ACC112 (cell line): ENCODE data around the gene KLF2.
"Not testable (repeated sequence)": the region's sequence is repeated elsewhere in the genome, so short reads cannot be mapped to it uniquely, and the experiment has no call there.

Experiments
- H2AFZ ChIP-seq: fragments of 200-600 bp; sonication (generic); one replicate; pipeline ENCODE4 v1.6.0; 2017; ENCODE audit warnings: antibody characterized with exemption, low read length; ENCODE audit not compliant: unreplicated experiment
- H3K27ac ChIP-seq: fragments of 200-600 bp; sonication (generic); 2 replicates; pipeline ENCODE4 v1.5.1; 2014; ENCODE audit warnings: low read depth, mild to moderate bottlenecking, antibody characterized with exemption, low read length, moderate library complexity
- H3K27me3 ChIP-seq: fragments of 200-600 bp; sonication (generic); 2 replicates; pipeline ENCODE4 v1.6.1; 2014; ENCODE audit warnings: mild to moderate bottlenecking, antibody characterized with exemption, low read length, moderate library complexity, mixed read lengths; ENCODE audit not compliant: insufficient read depth
- H3K36me3 ChIP-seq: fragments of 200-600 bp; sonication (generic); 2 replicates; pipeline ENCODE4 v1.6.1; 2016; ENCODE audit warnings: mild to moderate bottlenecking, antibody characterized with exemption, low read length, moderate library complexity, mixed read lengths; ENCODE audit not compliant: insufficient read depth
- H3K4me1 ChIP-seq: fragments of 200-600 bp; sonication (generic); one replicate; pipeline ENCODE4 v1.6.1; 2016; ENCODE audit warnings: low read length, mixed read lengths; ENCODE audit not compliant: insufficient read depth, unreplicated experiment, control insufficient read depth
- H3K4me3 ChIP-seq: fragments of 200-600 bp; sonication (generic); 2 replicates; pipeline ENCODE4 v1.5.1; 2014; ENCODE audit warnings: mild to moderate bottlenecking, low read depth, low read length
- H3K79me2 ChIP-seq: fragments of 200-600 bp; sonication (generic); one replicate; pipeline ENCODE4 v1.6.0; 2016; ENCODE audit warnings: low read length; ENCODE audit not compliant: control insufficient read depth, unreplicated experiment, insufficient read depth

Gene KLF2

DNA sequence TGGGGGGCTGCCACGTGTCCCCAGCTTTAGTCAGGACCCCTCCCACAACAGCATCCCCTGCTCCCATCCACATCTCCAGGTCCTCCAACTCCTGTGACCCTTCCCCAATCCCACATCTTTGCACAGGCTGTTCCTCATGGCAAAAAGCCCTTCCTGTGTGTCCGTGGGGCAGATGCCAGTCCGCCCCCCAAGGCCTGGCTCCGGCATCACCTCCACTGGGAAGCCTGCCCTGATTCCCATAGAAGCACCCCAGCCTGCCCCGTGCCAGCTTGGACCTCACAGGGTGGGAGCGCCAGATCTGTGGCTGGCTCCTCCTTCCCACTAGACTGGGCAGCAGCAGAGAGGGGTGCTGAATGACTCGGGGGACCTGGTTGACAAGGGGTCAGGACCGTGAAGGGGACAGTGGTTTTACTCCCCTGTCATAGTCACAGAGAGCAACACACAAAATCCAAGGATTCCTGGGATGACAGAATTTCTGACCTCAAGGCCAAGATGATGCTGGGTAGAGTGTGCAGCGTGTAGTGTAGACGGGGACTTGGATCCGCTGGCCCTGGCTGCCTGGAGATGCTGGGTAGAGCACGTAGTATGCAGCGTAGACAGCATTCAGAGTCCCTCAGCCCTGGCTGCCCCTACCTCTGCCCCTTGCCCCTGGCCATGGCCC, 13.3 kb downstream of the KLF2 start:
- Histone ChIP-seq H3K79me2 (no peaks in the 10 kb centered on the region), H3K27me3 (no peaks in the 10 kb centered on the region), H3K36me3 (no peaks in the 10 kb centered on the region), H3K4me1 (peaks cover 17% of the 10 kb centered on the region), H3K27ac (peak overlapping the region; percentile 62), H2AFZ (no peak overlapping the region), H3K4me3 (no peak overlapping the region)

DNA sequence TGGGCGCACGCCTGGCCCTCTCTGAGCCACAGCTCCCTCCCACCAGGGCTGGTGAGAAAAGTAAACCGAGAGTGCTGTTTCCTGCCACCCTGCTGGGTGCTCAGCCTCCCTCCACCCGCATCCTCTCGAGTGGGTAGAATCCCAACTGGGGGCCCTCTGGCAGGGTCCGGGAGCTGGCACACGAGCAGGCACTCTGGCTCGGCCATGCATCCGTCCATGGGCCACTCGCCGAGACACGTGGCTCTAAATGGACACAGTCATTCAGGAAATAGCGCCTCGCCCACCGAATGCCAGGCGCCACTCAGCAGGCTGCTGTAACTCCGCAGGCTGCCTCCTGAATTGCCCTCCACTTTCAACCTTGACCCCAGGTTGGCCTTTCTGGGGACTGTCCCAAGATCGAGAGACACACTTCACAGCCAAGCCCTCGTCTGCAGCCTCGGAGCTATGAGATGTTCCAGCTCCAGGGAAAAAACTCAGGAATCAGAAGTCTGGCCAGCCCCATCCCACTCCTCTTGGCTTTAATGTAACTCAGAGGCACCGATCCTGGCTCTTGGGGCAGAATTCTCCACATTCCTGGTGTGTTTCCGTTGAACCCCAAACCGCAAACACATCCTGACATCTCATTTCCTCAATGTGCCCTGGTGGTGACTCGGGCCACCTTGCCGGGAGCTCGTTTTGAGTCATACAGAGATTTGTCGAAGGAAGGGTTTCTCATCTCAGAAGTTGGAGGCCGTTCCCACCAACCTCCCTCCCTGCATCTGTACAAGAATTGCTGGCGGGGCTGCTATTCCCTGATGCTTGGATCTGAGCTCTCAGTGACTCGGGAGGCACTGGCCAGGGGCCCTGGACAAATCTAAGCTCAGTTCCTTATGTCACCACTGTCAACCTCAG, 14.1 kb downstream of the KLF2 start:
- Histone ChIP-seq H3K27me3 (no peaks in the 10 kb centered on the region), H3K27ac (peak overlapping the region; percentile 62), H2AFZ (no peak overlapping the region), H3K79me2 (no peaks in the 10 kb centered on the region), H3K4me1 (peaks cover 17% of the 10 kb centered on the region), H3K4me3 (0 out of 2 replicates have a peak overlapping the region, but pooled peaks have one; percentile 23), H3K36me3 (no peaks in the 10 kb centered on the region)

DNA sequence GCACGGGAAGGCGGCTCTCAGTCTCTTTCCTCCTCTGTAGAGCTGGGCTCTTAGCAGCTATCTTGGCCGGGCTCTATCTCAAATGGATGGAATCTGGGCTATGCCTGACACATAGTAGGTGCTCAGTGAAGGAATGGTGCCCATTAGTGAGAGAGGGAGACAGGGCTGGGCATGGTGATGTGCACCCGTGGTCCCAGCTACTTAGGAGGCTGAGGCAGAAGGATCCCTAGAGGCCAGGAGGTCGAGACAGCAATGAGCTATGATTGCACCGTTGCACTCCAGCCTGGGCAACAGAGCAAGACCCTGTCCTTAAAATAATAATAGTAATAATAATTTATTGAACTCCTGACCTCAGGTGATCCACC, 14.7 kb downstream of the KLF2 start:
- Histone ChIP-seq H3K4me1 (peaks cover 17% of the 10 kb centered on the region), H3K27me3 (no peaks in the 10 kb centered on the region), H3K4me3 (no peak overlapping the region), H3K36me3 (no peaks in the 10 kb centered on the region), H2AFZ (no peak overlapping the region), H3K27ac (peak overlapping the region; percentile 62), H3K79me2 (no peaks in the 10 kb centered on the region)

DNA sequence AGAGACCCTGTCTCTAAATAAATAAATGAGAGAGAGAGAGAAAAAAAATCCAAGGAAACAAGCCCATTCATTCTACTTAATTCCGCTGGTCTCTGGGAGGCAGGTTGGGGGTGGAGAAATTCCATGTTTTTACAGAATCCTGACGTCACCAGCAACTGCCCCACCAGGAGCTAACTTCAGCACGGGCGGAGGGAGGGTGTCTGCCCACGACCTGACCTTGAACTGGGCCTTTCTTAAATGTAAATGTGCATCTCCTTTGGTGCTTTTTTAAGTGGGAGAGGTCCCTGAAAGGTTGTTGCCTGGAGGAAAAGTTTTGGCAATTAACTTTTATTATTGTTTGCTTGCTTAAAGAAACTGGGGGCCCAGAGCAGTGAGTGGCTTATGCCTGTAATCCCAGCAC, 15.5 kb downstream of the KLF2 start:
- peaks cover 17% of the 10 kb centered on the region for H3K4me1 ChIP-seq

DNA sequence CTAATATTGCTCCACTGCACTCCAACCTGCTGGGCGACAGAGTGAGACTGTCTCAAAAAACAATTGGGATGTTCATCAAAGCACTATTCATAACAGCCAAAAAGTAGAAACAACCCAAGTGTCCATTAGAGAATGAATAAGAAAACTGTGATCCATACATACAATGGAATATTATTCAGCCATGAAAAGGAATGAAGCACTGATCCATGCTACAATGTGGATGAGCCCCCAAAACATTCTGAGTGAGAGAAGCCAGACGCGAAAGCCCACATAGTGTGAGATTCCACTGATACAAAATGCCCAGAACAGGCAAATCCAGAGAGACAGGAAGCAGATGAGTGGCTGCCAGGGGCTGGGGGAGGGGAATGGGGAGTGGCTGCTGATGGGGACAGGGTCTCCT, 16.0 kb downstream of the KLF2 start:
- Histone ChIP-seq H3K36me3 (no peaks in the 10 kb centered on the region), H3K27ac (no peak overlapping the region), H3K4me1 (peaks cover 17% of the 10 kb centered on the region), H2AFZ (no peak overlapping the region), H3K4me3 (no peak overlapping the region), H3K79me2 (no peaks in the 10 kb centered on the region), H3K27me3 (no peaks in the 10 kb centered on the region)

More for the DNA sequence above, 15.5 kb downstream of the KLF2 start:
- no peaks in the 10 kb centered on the region for H3K27me3 ChIP-seq
- no peak overlapping the region for H2AFZ ChIP-seq
- H3K79me2 ChIP-seq, result no peaks in the 10 kb centered on the region
- no peak overlapping the region for H3K4me3 ChIP-seq
- H3K36me3 ChIP-seq, result no peaks in the 10 kb centered on the region
- H3K27ac ChIP-seq, result no peak overlapping the region

DNA sequence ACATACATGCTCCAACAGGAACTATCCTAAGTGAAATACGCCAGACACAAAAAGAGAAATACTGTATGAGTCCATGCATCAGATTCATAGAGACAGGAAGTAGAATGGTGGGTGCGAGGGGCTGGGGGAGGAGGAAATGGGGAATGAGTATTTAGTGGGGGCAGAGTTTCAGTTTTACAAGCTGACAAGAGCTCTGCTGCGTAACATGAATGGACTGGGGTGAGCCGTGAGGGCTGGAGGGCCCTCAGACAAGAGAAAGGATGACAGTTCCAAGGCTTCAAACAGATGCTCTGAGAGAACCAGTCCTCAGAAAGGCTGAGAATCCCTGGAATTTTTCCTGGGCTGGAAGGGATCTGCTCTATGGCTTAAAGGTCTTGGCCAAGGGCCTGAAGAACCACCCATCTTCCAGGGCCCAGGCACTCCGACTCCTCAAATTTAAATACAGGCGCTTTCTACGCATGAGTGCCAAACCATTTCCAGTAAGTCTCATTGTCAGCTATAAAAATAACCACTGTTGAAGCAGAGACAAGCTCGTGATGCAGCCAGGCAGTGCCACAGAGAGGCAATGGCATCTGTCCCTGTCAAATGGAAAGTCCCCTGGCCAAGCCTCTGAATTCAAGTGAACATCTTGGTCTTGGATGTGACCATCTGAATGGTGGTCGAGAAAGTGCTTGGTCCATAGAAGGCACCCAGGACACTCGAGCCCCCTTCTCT, 17.5 kb downstream of the KLF2 start:
- H3K4me3 ChIP-seq, result no peak overlapping the region
- H3K79me2 ChIP-seq, result no peaks in the 10 kb centered on the region
- H2AFZ ChIP-seq, result no peak overlapping the region
- H3K27ac ChIP-seq, result no peak overlapping the region
- no peaks in the 10 kb centered on the region for H3K27me3 ChIP-seq
- H3K4me1 ChIP-seq, result peaks cover 17% of the 10 kb centered on the region
- no peaks in the 10 kb centered on the region for H3K36me3 ChIP-seq

DNA sequence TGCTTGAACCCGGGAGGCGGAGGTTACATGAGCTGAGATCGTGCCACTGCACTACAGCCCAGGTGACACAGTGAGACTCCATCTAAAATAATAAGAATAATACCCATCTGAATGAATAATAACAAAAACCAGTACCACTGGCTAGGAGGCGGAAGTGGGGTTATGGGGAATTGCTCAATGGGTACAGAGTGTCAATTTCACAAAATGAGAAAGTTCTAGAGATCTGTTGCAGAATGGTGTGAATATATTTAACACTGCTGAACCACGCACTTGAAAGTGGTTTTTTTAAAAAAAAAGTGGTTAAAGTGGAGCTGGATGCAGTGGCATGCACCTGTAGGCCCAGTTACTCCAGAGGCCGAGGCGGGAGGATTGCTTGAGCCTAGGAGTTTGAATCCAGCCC, 18.5 kb downstream of the KLF2 start:
- Histone ChIP-seq H3K36me3 (no peaks in the 10 kb centered on the region), H3K4me1 (peaks cover 11% of the 10 kb centered on the region), H3K27me3 (no peaks in the 10 kb centered on the region), H3K4me3 (no peak overlapping the region), H3K79me2 (no peaks in the 10 kb centered on the region), H3K27ac (no peak overlapping the region), H2AFZ (no peak overlapping the region)

DNA sequence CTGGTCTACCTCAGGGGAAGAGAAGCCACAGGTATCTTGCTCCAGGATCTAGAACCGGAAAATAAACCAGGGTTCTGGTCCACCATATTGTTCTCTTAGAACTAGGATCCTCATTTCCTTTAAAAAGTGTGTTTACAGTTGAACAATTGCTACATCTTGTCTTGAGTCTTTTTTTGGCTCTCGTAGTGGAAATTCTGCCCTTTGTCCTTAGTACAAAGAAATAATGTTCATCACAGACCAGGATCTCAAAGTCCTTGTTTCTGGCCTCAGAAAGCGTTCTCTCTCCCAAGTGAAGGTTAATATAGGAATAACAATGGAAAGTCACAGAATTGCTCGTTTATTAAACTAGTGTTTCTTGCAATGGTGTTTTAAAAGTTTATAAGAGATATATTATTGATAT, 20.8 kb downstream of the KLF2 start:
- no peaks in the 10 kb centered on the region for H3K36me3 ChIP-seq
- no peak overlapping the region for H3K27ac ChIP-seq
- no peak overlapping the region for H2AFZ ChIP-seq
- no peaks in the 10 kb centered on the region for H3K27me3 ChIP-seq
- no peak overlapping the region for H3K4me3 ChIP-seq
- H3K4me1 ChIP-seq, result no peaks in the 10 kb centered on the region
- H3K79me2 ChIP-seq, result no peaks in the 10 kb centered on the region

DNA sequence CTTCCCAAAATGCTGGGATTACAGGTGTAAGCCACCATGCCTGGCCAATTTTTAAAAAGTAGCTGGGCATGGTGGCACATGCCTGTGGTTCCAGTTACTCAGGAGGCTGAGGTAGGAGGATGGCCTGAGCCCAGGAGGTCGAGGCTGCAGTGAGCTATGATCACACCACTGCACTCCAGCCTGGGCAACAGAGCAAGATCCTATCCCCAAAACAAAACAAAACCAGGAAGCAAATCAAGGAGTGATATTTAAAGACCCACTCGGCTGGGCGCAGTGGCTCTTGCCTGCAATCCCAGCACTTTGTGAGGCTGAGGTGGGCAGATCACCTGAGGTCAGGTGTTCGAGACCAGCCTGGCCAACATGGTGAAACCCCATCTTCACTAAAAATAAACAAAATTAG, 22.5 kb downstream of the KLF2 start:
- H3K27ac ChIP-seq, H3K4me1 ChIP-seq, H3K27me3 ChIP-seq, H3K36me3 ChIP-seq, H3K79me2 ChIP-seq, H3K4me3 ChIP-seq, H2AFZ ChIP-seq: not testable (repeated sequence)

DNA sequence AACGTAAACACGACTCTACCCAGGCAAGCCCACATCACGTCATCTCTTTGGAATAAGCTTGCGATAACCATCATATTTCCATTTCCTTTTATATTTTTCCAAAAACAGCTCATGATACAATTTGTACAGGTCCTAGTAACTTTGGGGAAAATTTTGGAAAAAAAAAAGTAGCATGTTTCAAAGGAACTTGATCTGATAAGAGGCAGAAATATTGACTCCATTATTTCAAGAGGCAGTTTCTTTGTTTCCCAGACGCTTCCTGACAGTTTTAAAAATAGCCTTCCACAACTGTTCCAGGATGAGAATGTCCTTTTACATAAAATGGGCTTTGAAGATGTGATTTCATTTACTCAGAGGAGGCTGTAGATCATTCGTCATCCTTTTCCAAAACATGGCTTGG, 23.1 kb downstream of the KLF2 start:
- H3K79me2 ChIP-seq, result no peaks in the 10 kb centered on the region
- no peaks in the 10 kb centered on the region for H3K27me3 ChIP-seq
- no peak overlapping the region for H2AFZ ChIP-seq
- H3K4me3 ChIP-seq, result no peak overlapping the region
- H3K36me3 ChIP-seq, result no peaks in the 10 kb centered on the region
- no peak overlapping the region for H3K27ac ChIP-seq
- no peaks in the 10 kb centered on the region for H3K4me1 ChIP-seq
